ENCODE results near the gene CATSPER4. TPM values are rescaled to one million over a fixed set of nuclear protein-coding genes. Genes with fewer than 3 reads are reported as not detected.

Gene CATSPER4
- total and polyA plus RNA-seq, 7 experiments from 2014 or later = not detected

- no peaks in the 10 kb centered on the region for H3K36me3 ChIP-seq (ENCODE audit: control insufficient read depth in 2 of 3, insufficient read depth in 3 of 3, low read length in 3 of 3)
- no peak overlapping the region for H3K27ac Mint-ChIP-seq
- H3K27me3 ChIP-seq (ENCODE audit: control insufficient read depth in 2 of 2, insufficient read depth in 2 of 2, low read length in 2 of 2) = no peaks in the 10 kb centered on the region
- H3K9me3 ChIP-seq (ENCODE audit: control insufficient read depth in 2 of 3, low read length in 3 of 3) = no peaks in the 10 kb centered on the region
- intact Hi-C loops (cut with micrococcal nuclease) = no loop called here
- peaks cover 0 to 2% (median 0%) of the 10 kb centered on the region in 11 donors for H3K9me3 Mint-ChIP-seq
- peaks cover 0 to 2% (median 0%) of the 10 kb centered on the region in 5 donors for H3K36me3 Mint-ChIP-seq
- H3K4me1 ChIP-seq (ENCODE audit: control insufficient read depth in 2 of 2, insufficient read depth in 2 of 2, low read length in 2 of 2) = peaks cover 0 to 8% of the 10 kb centered on the region in 2 donors
- H3K4me3 Mint-ChIP-seq = no peak overlapping the region
- H3K4me1 Mint-ChIP-seq = peaks cover 6 to 22% (median 18%) of the 10 kb centered on the region in 7 donors
- H3K4me3 ChIP-seq (ENCODE audit: low read length) = no peak overlapping the region
- no peak overlapping the region for H3K27ac ChIP-seq (ENCODE audit: low read depth, low read length)
- ATAC-seq (no peak), DNase-seq (no peak)
- ChIA-PET CTCF (interaction anchor here (0.6 to 1.1 kb wide), 3 partner anchors 14 to 336 kb away, joined by 3 to 6 read pairs (median 5); no protein-coding TSS in a partner anchor), POLR2A (no interaction called here)
- H3K27me3 Mint-ChIP-seq = peaks cover 0 to 2% (median 0%) of the 10 kb centered on the region in 5 donors
These were observed 2.5 kb upstream of the CATSPER4 start for GRCh38 chr1:26187882-26188281.

- Mint-ChIP-seq H3K27me3 (peaks cover 0 to 2% (median 0%) of the 10 kb centered on the region in 5 donors), H3K9me3 (peaks cover 0 to 2% (median 0%) of the 10 kb centered on the region in 11 donors), H3K36me3 (peaks cover 0 to 2% (median 0%) of the 10 kb centered on the region in 5 donors), H3K4me1 (peaks cover 6 to 28% (median 18%) of the 10 kb centered on the region in 7 donors), H3K4me3 (no peak overlapping the region), H3K27ac (no peak overlapping the region)
- Histone ChIP-seq H3K36me3 (ENCODE audit: control insufficient read depth in 2 of 3, insufficient read depth in 3 of 3, low read length in 3 of 3) (no peaks in the 10 kb centered on the region), H3K27me3 (ENCODE audit: control insufficient read depth in 2 of 2, insufficient read depth in 2 of 2, low read length in 2 of 2) (no peaks in the 10 kb centered on the region), H3K9me3 (ENCODE audit: control insufficient read depth in 2 of 3, low read length in 3 of 3) (no peaks in the 10 kb centered on the region), H3K4me1 (ENCODE audit: control insufficient read depth in 2 of 2, insufficient read depth in 2 of 2, low read length in 2 of 2) (peaks cover 0 to 8% of the 10 kb centered on the region in 2 donors), H3K27ac (ENCODE audit: low read depth, low read length) (no peak overlapping the region), H3K4me3 (ENCODE audit: low read length) (no peak overlapping the region)
- CTCF ChIA-PET = interaction anchor here (1.4 kb wide), 1 partner anchor 18 kb away, joined by 4 read pairs; the partner anchor contains the start of gene ZNF593
- intact Hi-C loops (cut with micrococcal nuclease) = no loop called here
- DNase-seq (no peak), ATAC-seq (no peak)
- POLR2A ChIA-PET = no interaction called here
These were observed 1.9 kb upstream of the CATSPER4 start for GRCh38 chr1:26188477-26188876.

- H3K27ac Mint-ChIP-seq = peak overlapping the region in 2 of 9 donors; percentile 38 to 78
- no peak overlapping the region for H3K27ac ChIP-seq (ENCODE audit: low read depth, low read length)
- ChIA-PET POLR2A (no interaction called here), CTCF (interaction anchor here (0.6 to 1.7 kb wide), 4 partner anchors 19 to 56 kb away, joined by 3 to 9 read pairs (median 4); partner anchors contain the start of genes CEP85 and ZNF593)
- H3K4me1 ChIP-seq (ENCODE audit: control insufficient read depth in 2 of 2, insufficient read depth in 2 of 2, low read length in 2 of 2) = peaks cover 0 to 8% of the 10 kb centered on the region in 2 donors
- intact Hi-C loops (cut with micrococcal nuclease) = no loop called here
- H3K27me3 ChIP-seq (ENCODE audit: control insufficient read depth in 2 of 2, insufficient read depth in 2 of 2, low read length in 2 of 2) = no peaks in the 10 kb centered on the region
- no peak overlapping the region for H3K4me3 ChIP-seq (ENCODE audit: low read length)
- no peaks in the 10 kb centered on the region for H3K36me3 ChIP-seq (ENCODE audit: control insufficient read depth in 2 of 3, insufficient read depth in 3 of 3, low read length in 3 of 3)
- H3K36me3 Mint-ChIP-seq = peaks cover 0 to 2% (median 0%) of the 10 kb centered on the region in 5 donors
- DNase-seq (no peak), ATAC-seq (no peak)
- peaks cover 6 to 34% (median 23%) of the 10 kb centered on the region in 7 donors for H3K4me1 Mint-ChIP-seq
- H3K27me3 Mint-ChIP-seq = peaks cover 0 to 2% (median 0%) of the 10 kb centered on the region in 5 donors
- peaks cover 0 to 2% (median 0%) of the 10 kb centered on the region in 11 donors for H3K9me3 Mint-ChIP-seq
- no peaks in the 10 kb centered on the region for H3K9me3 ChIP-seq (ENCODE audit: control insufficient read depth in 2 of 3, low read length in 3 of 3)
- no peak overlapping the region for H3K4me3 Mint-ChIP-seq
These were observed 1.1 kb upstream of the CATSPER4 start for GRCh38 chr1:26189331-26189730.

GRCh38 chr1:26189751-26190275, 589 bp upstream of the CATSPER4 start:
- ChIA-PET POLR2A (no interaction called here), CTCF (interaction anchor here (0.6 to 1.7 kb wide), 4 partner anchors 20 to 56 kb away, joined by 3 to 9 read pairs (median 4); partner anchors contain the start of genes CEP85 and ZNF593)
- H3K36me3 ChIP-seq (ENCODE audit: control insufficient read depth in 2 of 3, insufficient read depth in 3 of 3, low read length in 3 of 3) = no peaks in the 10 kb centered on the region
- ATAC-seq (no peak), DNase-seq (no peak)
- Mint-ChIP-seq H3K4me1 (peaks cover 6 to 37% (median 23%) of the 10 kb centered on the region in 7 donors), H3K36me3 (peaks cover 0 to 2% (median 0%) of the 10 kb centered on the region in 5 donors), H3K4me3 (no peak overlapping the region), H3K27me3 (peaks cover 0 to 2% (median 0%) of the 10 kb centered on the region in 5 donors), H3K9me3 (peaks cover 0 to 2% (median 0%) of the 10 kb centered on the region in 11 donors), H3K27ac (peak overlapping the region in 2 of 9 donors; percentile 38 to 78)
- no peaks in the 10 kb centered on the region for H3K9me3 ChIP-seq (ENCODE audit: control insufficient read depth in 2 of 3, low read length in 3 of 3)
- intact Hi-C loops (cut with micrococcal nuclease) = loop anchor here (1.0 to 5.0 kb wide), 2 partner anchors 42 to 44 kb away; partner anchors contain the start of gene CEP85 (in 2 of the 2)
- H3K4me1 ChIP-seq (ENCODE audit: control insufficient read depth in 2 of 2, insufficient read depth in 2 of 2, low read length in 2 of 2) = peaks cover 0 to 8% of the 10 kb centered on the region in 2 donors
- H3K4me3 ChIP-seq (ENCODE audit: low read length) = no peak overlapping the region
- H3K27me3 ChIP-seq (ENCODE audit: control insufficient read depth in 2 of 2, insufficient read depth in 2 of 2, low read length in 2 of 2) = no peaks in the 10 kb centered on the region
- H3K27ac ChIP-seq (ENCODE audit: low read depth, low read length) = no peak overlapping the region

GRCh38 chr1:26191739-26192138, 1.3 kb downstream of the CATSPER4 start:
- ChIA-PET POLR2A (interaction anchor here (0.6 kb wide), 1 partner anchor 700 kb away, joined by 6 read pairs; no protein-coding TSS in a partner anchor), CTCF (no interaction called here)
- peaks cover 8 to 37% (median 23%) of the 10 kb centered on the region in 7 donors for H3K4me1 Mint-ChIP-seq
- H3K27me3 Mint-ChIP-seq = peaks cover 0 to 6% (median 0%) of the 10 kb centered on the region in 5 donors
- H3K9me3 Mint-ChIP-seq = peaks cover 0 to 2% (median 0%) of the 10 kb centered on the region in 11 donors
- peaks cover 0 to 2% (median 0%) of the 10 kb centered on the region in 5 donors for H3K36me3 Mint-ChIP-seq
- Histone ChIP-seq H3K27me3 (ENCODE audit: control insufficient read depth in 2 of 2, insufficient read depth in 2 of 2, low read length in 2 of 2) (no peaks in the 10 kb centered on the region), H3K4me3 (ENCODE audit: low read length) (no peak overlapping the region), H3K9me3 (ENCODE audit: control insufficient read depth in 2 of 3, low read length in 3 of 3) (no peaks in the 10 kb centered on the region), H3K4me1 (ENCODE audit: control insufficient read depth in 2 of 2, insufficient read depth in 2 of 2, low read length in 2 of 2) (peaks cover 0 to 8% of the 10 kb centered on the region in 2 donors), H3K36me3 (ENCODE audit: control insufficient read depth in 2 of 3, insufficient read depth in 3 of 3, low read length in 3 of 3) (no peaks in the 10 kb centered on the region), H3K27ac (ENCODE audit: low read depth, low read length) (no peak overlapping the region)
- H3K27ac Mint-ChIP-seq = peak overlapping the region in 7 of 9 donors; percentile 11 to 77 (median 51)
- peak overlapping the region in 5 of 10 donors; percentile 9 to 77 (median 65) for H3K4me3 Mint-ChIP-seq
- DNase-seq = peak in 1 of 9 donors; percentile 19
- no peak for ATAC-seq
- intact Hi-C loops (cut with micrococcal nuclease) = loop anchor here in 1 of 2 donors (5.0 kb wide), 1 partner anchor 41 kb away; the partner anchor contains the start of gene CEP85

- Histone ChIP-seq H3K27me3 (ENCODE audit: control insufficient read depth in 2 of 2, insufficient read depth in 2 of 2, low read length in 2 of 2) (no peaks in the 10 kb centered on the region), H3K4me3 (ENCODE audit: low read length) (no peak overlapping the region), H3K9me3 (ENCODE audit: control insufficient read depth in 2 of 3, low read length in 3 of 3) (no peaks in the 10 kb centered on the region), H3K4me1 (ENCODE audit: control insufficient read depth in 2 of 2, insufficient read depth in 2 of 2, low read length in 2 of 2) (peaks cover 0 to 10% of the 10 kb centered on the region in 2 donors), H3K27ac (ENCODE audit: low read depth, low read length) (no peak overlapping the region), H3K36me3 (ENCODE audit: control insufficient read depth in 2 of 3, insufficient read depth in 3 of 3, low read length in 3 of 3) (no peaks in the 10 kb centered on the region)
- intact Hi-C loops (cut with micrococcal nuclease) = no loop called here
- no peak overlapping the region for H3K27ac Mint-ChIP-seq
- H3K36me3 Mint-ChIP-seq = peaks cover 0 to 2% (median 0%) of the 10 kb centered on the region in 5 donors
- no peak overlapping the region for H3K4me3 Mint-ChIP-seq
- ChIA-PET CTCF (no interaction called here), POLR2A (interaction anchor here (0.7 kb wide), 1 partner anchor 1490 kb away, joined by 4 read pairs; no protein-coding TSS in a partner anchor)
- H3K4me1 Mint-ChIP-seq = peaks cover 14 to 42% (median 34%) of the 10 kb centered on the region in 7 donors
- DNase-seq = no peak
- H3K27me3 Mint-ChIP-seq = peaks cover 0 to 9% (median 0%) of the 10 kb centered on the region in 5 donors
- peaks cover 0 to 2% (median 0%) of the 10 kb centered on the region in 11 donors for H3K9me3 Mint-ChIP-seq
- no peak for ATAC-seq
These were observed 5.4 kb downstream of the CATSPER4 start for GRCh38 chr1:26195805-26196204.

All from naive thymus-derived CD4-positive, alpha-beta T cell (primary cell).